GM21529 (cell line): ENCODE data around the gene CCSER1.
"Not testable (repeated sequence)": the region's sequence is repeated elsewhere in the genome, so short reads cannot be mapped to it uniquely, and the experiment has no call there.

Experiments used
- ATAC-seq: cut with Tn5 transposase; IDR thresholded peaks from one replicate; pipeline ENCODE4 v1.9.1; 2021; ENCODE audit not compliant: unreplicated experiment

The CCSER1 gene

GRCh38 chr4:90889171-90889570 is 762.0 kb downstream of the CCSER1 start:
- no peak for ATAC-seq

GRCh38 chr4:90903413-90903812 is 776.2 kb downstream of the CCSER1 start:
- not testable (repeated sequence) for ATAC-seq

GRCh38 chr4:90904021-90904420 is 776.8 kb downstream of the CCSER1 start:
- ATAC-seq = no peak

GRCh38 chr4:90906239-90906638 is 779.0 kb downstream of the CCSER1 start:
- ATAC-seq = no peak

- not testable (repeated sequence) for ATAC-seq
Observed at GRCh38 chr4:90911724-90912434, 784.7 kb downstream of the CCSER1 start.

- ATAC-seq = no peak
Observed at GRCh38 chr4:90922174-90922573, 795.0 kb downstream of the CCSER1 start.

GRCh38 chr4:90926957-90927356 is 799.8 kb downstream of the CCSER1 start:
- no peak for ATAC-seq

- ATAC-seq = no peak
Observed at GRCh38 chr4:90943311-90943710, 816.1 kb downstream of the CCSER1 start.

- ATAC-seq = no peak
Observed at GRCh38 chr4:90946945-90947344, 819.8 kb downstream of the CCSER1 start.

- ATAC-seq = no peak
Observed at GRCh38 chr4:90950385-90950841, 823.2 kb downstream of the CCSER1 start.

GRCh38 chr4:90951037-90951436 is 823.8 kb downstream of the CCSER1 start:
- no peak for ATAC-seq

- no peak for ATAC-seq
Observed at GRCh38 chr4:90958256-90958895, 831.2 kb downstream of the CCSER1 start.

GRCh38 chr4:90960433-90960832 is 833.2 kb downstream of the CCSER1 start:
- ATAC-seq = no peak

- no peak for ATAC-seq
Observed at GRCh38 chr4:90960840-90961239, 833.6 kb downstream of the CCSER1 start.

- ATAC-seq = no peak
Observed at GRCh38 chr4:90970021-90970420, 842.8 kb downstream of the CCSER1 start.

- ATAC-seq = no peak
Observed at GRCh38 chr4:90977726-90978125, 850.5 kb downstream of the CCSER1 start.

- ATAC-seq = no peak
Observed at GRCh38 chr4:90979556-90979955, 852.4 kb downstream of the CCSER1 start.

- ATAC-seq = no peak
Observed at GRCh38 chr4:90982813-90983212, 855.6 kb downstream of the CCSER1 start.

- no peak for ATAC-seq
Observed at GRCh38 chr4:90990284-90990683, 863.1 kb downstream of the CCSER1 start.

GRCh38 chr4:90992213-90992612 is 865.0 kb downstream of the CCSER1 start:
- ATAC-seq = no peak

GRCh38 chr4:90994851-90995574 is 867.8 kb downstream of the CCSER1 start:
- ATAC-seq = no peak

- ATAC-seq = no peak
Observed at GRCh38 chr4:90995996-90996395, 868.8 kb downstream of the CCSER1 start.
